HG03097 (cell line): ENCODE results near the gene FAT2.
"Not testable (repeated sequence)": the region's sequence is repeated elsewhere in the genome, so short reads cannot be mapped to it uniquely, and the experiment has no call there.

Experiments used
- ATAC-seq: cut with Tn5 transposase; IDR thresholded peaks from one replicate; pipeline ENCODE4 v1.9.1; 2021; ENCODE audit not compliant: unreplicated experiment, low FRiP score

The FAT2 gene

GRCh38 chr5:151615431-151615830 is 24.3 kb upstream of the FAT2 start:
- no peak for ATAC-seq

- ATAC-seq = no peak
These were observed 23.4 kb upstream of the FAT2 start for GRCh38 chr5:151614565-151614964.

GRCh38 chr5:151612689-151613427 is 21.7 kb upstream of the FAT2 start:
- ATAC-seq = no peak

- no peak for ATAC-seq
These were observed 20.1 kb upstream of the FAT2 start for GRCh38 chr5:151611127-151611775.

- ATAC-seq = no peak
These were observed 17.4 kb upstream of the FAT2 start for GRCh38 chr5:151608522-151608921.

- no peak for ATAC-seq
These were observed 16.2 kb upstream of the FAT2 start for GRCh38 chr5:151607304-151607703.

GRCh38 chr5:151605559-151605958 is 14.4 kb upstream of the FAT2 start:
- no peak for ATAC-seq

- ATAC-seq = no peak
These were observed 11.7 kb upstream of the FAT2 start for GRCh38 chr5:151602806-151603205.

- no peak for ATAC-seq
These were observed 10.3 kb upstream of the FAT2 start for GRCh38 chr5:151601391-151601790.

- no peak for ATAC-seq
These were observed 9.0 kb upstream of the FAT2 start for GRCh38 chr5:151600069-151600665.

- ATAC-seq = no peak
These were observed 7.9 kb upstream of the FAT2 start for GRCh38 chr5:151598984-151599383.

- ATAC-seq = no peak
These were observed 7.4 kb upstream of the FAT2 start for GRCh38 chr5:151598549-151598948.

- ATAC-seq = no peak
These were observed 6.6 kb upstream of the FAT2 start for GRCh38 chr5:151597749-151598148.

- ATAC-seq = no peak
These were observed 5.9 kb upstream of the FAT2 start for GRCh38 chr5:151596828-151597539.

GRCh38 chr5:151595411-151595826 is 4.3 kb upstream of the FAT2 start:
- no peak for ATAC-seq

- no peak for ATAC-seq
These were observed 1.8 kb upstream of the FAT2 start for GRCh38 chr5:151592855-151593408.

- ATAC-seq = no peak
These were observed 1.1 kb downstream of the FAT2 start for GRCh38 chr5:151589878-151590570.

GRCh38 chr5:151587796-151588555 is 3.2 kb downstream of the FAT2 start:
- no peak for ATAC-seq

GRCh38 chr5:151585970-151586369 is 5.2 kb downstream of the FAT2 start:
- ATAC-seq = no peak

- ATAC-seq = not testable (repeated sequence)
These were observed 5.8 kb downstream of the FAT2 start for GRCh38 chr5:151585344-151585743.
